CD4-positive, CD25-positive, alpha-beta regulatory T cell (primary cell): Measurements from ENCODE around the gene VTCN1. TPM values are rescaled to one million over a fixed set of nuclear protein-coding genes. Genes with fewer than 3 reads are reported as not detected.
A peak's percentile ranks its signal among the peaks of the same experiment; 100 is the strongest.

Source experiments
- ATAC-seq, 2 donors: fragments of 150-1000 bp; cut with Tn5 transposase; one replicate each; pipeline ENCODE4 v1.10.0; 2021; ENCODE audit warnings: low read depth in 2 of 2, moderate number of reproducible peaks in 2 of 2, moderate library complexity in 1 of 2
- DNase-seq, 3 donors: peaks; one replicate each; pipeline versions ENCODE4 v3.0.0 to v3.0.0-alpha.2; 2012 to 2022; ENCODE audit warnings: mixed read lengths in 1 of 3
- H3K27ac ChIP-seq: one replicate; pipeline ENCODE4 v1.7.0; 2013; ENCODE audit warnings: mild to moderate bottlenecking, low read length; ENCODE audit not compliant: insufficient read depth, poor library complexity, severe bottlenecking
- H3K27me3 ChIP-seq: one replicate; pipeline ENCODE4 v1.7.0; 2013; ENCODE audit warnings: low read length; ENCODE audit not compliant: control insufficient read depth, insufficient read depth
- H3K36me3 ChIP-seq: one replicate; pipeline ENCODE4 v1.7.0; 2013; ENCODE audit warnings: mild to moderate bottlenecking, low read length, moderate library complexity; ENCODE audit not compliant: control insufficient read depth, insufficient read depth
- H3K4me1 ChIP-seq: 2 replicates; pipeline ENCODE4 v1.7.0; 2013; ENCODE audit warnings: mild to moderate bottlenecking, low read length; ENCODE audit not compliant: insufficient read depth, control insufficient read depth, poor library complexity, severe bottlenecking
- H3K4me3 ChIP-seq: one replicate; pipeline ENCODE4 v1.7.0; 2013; ENCODE audit warnings: low read depth, mild to moderate bottlenecking, low read length, moderate library complexity
- H3K9me3 ChIP-seq, 2 experiments: 1 replicate in 1 of 2; 2 replicates in 1 of 2; pipeline ENCODE4 v1.7.0; 2013; ENCODE audit warnings: low read length in 2 of 2, mild to moderate bottlenecking in 1 of 2, moderate library complexity in 1 of 2; ENCODE audit not compliant: control insufficient read depth in 2 of 2
- H3K27ac Mint-ChIP-seq, 3 donors: one replicate each; pipeline ENCODE4 v1.8.0; 2020 to 2022; ENCODE audit warnings: mild to moderate bottlenecking in 3 of 3, mixed read lengths in 3 of 3, moderate library complexity in 2 of 3
- H3K27me3 Mint-ChIP-seq: one replicate; pipeline ENCODE4 v1.8.0; 2022; ENCODE audit warnings: mild to moderate bottlenecking, mixed read lengths
- H3K36me3 Mint-ChIP-seq: one replicate; pipeline ENCODE4 v1.8.0; 2020; ENCODE audit warnings: mixed read lengths
- H3K4me1 Mint-ChIP-seq, 4 donors: one replicate each; pipeline ENCODE4 v1.8.0; 2020 to 2022; ENCODE audit warnings: mixed read lengths in 4 of 4, mild to moderate bottlenecking in 1 of 4
- H3K4me3 Mint-ChIP-seq, 4 donors: one replicate each; pipeline ENCODE4 v1.8.0; 2020 to 2022; ENCODE audit warnings: mild to moderate bottlenecking in 4 of 4, mixed read lengths in 4 of 4, moderate library complexity in 3 of 4
- H3K9me3 Mint-ChIP-seq, 7 donors: one replicate each; pipeline ENCODE4 v1.8.0; 2020 to 2022; ENCODE audit warnings: mixed read lengths in 7 of 7, mild to moderate bottlenecking in 3 of 7, moderate library complexity in 2 of 7
- polyA plus RNA-seq, 4 donors: library from polyadenylated mRNA; unstranded; fragments of 300-500 nt; fragmentation: Illumina TruSeq; gene quantifications; one replicate each; pipeline ENCODE4 v1.2.3, GENCODE V29; 2021
- total RNA-seq: library from RNA; stranded (reverse); gene quantifications from one replicate; pipeline ENCODE4 v1.2.3, GENCODE V29; 2022

VTCN1 gene
- total and polyA plus RNA-seq, 5 donors from 2014 or later: not detected

- H3K27me3 Mint-ChIP-seq: peaks cover 4% of the 10 kb centered on the region
- H3K9me3 Mint-ChIP-seq: no peaks in the 10 kb centered on the region
- H3K36me3 Mint-ChIP-seq: no peaks in the 10 kb centered on the region
- H3K4me3 Mint-ChIP-seq: peak overlapping the region in 1 of 4 donors; percentile 19
- ATAC-seq: no peak
- Histone ChIP-seq H3K4me3 (no peak overlapping the region), H3K27me3 (no peaks in the 10 kb centered on the region), H3K9me3 (no peaks in the 10 kb centered on the region), H3K36me3 (no peaks in the 10 kb centered on the region), H3K4me1 (no peaks in the 10 kb centered on the region), H3K27ac (no peak overlapping the region)
- no peaks in the 10 kb centered on the region for H3K4me1 Mint-ChIP-seq
- no peak for DNase-seq
- no peak overlapping the region for H3K27ac Mint-ChIP-seq
Observed at GRCh38 chr1:117173691-117174090, 37.0 kb downstream of the VTCN1 start.

- Mint-ChIP-seq H3K27ac (no peak overlapping the region), H3K9me3 (no peaks in the 10 kb centered on the region), H3K36me3 (no peaks in the 10 kb centered on the region), H3K4me3 (peak overlapping the region in 1 of 4 donors; percentile 19), H3K27me3 (peaks cover 9% of the 10 kb centered on the region), H3K4me1 (no peaks in the 10 kb centered on the region)
- DNase-seq: no peak
- H3K27me3 ChIP-seq: no peaks in the 10 kb centered on the region
- no peaks in the 10 kb centered on the region for H3K4me1 ChIP-seq
- H3K27ac ChIP-seq: no peak overlapping the region
- no peak for ATAC-seq
- no peak overlapping the region for H3K4me3 ChIP-seq
- H3K36me3 ChIP-seq: no peaks in the 10 kb centered on the region
- no peaks in the 10 kb centered on the region for H3K9me3 ChIP-seq
Observed at GRCh38 chr1:117173006-117173405, 37.7 kb downstream of the VTCN1 start.

DNA sequence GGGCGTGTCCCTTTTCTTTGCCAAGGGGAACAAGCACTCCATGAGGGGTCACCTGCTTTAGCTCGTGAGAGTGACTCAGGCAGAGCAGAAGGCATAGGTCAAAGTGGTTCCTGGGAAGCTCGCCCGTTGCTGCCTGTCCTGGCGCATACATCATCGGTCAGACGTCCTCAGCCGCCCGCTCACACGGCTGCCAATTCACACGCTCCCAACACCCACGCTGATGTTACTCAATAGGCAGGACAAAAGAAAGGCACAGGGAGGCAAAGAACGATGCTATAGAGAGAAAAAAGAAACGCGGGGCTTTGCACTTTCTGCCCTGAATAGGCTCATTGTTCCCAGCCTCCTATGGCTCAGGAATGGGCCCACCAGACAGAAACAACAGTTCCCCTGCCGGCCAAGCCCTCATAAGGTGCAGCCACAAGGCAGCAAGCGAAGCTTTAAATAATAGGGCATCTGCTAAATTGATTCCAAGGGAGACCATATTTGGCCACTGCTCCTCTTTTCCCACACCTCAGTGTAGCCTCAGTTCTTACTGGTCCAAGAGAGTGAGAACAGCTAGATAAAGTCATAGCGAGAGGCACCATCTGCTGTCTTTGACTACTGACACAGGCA is 38.7 kb downstream of the VTCN1 start:
- no peak for ATAC-seq
- Mint-ChIP-seq H3K4me3 (no peak overlapping the region), H3K27me3 (peaks cover 17% of the 10 kb centered on the region)

GRCh38 chr1:117169871-117170596 is 40.7 kb downstream of the VTCN1 start:
- H3K4me1 ChIP-seq: no peaks in the 10 kb centered on the region
- no peak overlapping the region for H3K4me3 ChIP-seq
- no peak overlapping the region for H3K4me3 Mint-ChIP-seq
- ATAC-seq (no peak), DNase-seq (no peak)
- H3K4me1 Mint-ChIP-seq: no peaks in the 10 kb centered on the region
- H3K36me3 Mint-ChIP-seq: no peaks in the 10 kb centered on the region
- H3K9me3 Mint-ChIP-seq: peaks cover 0 to 2% (median 0%) of the 10 kb centered on the region in 7 donors
- H3K27me3 ChIP-seq: peaks cover 2% of the 10 kb centered on the region
- H3K9me3 ChIP-seq: no peaks in the 10 kb centered on the region
- H3K36me3 ChIP-seq: no peaks in the 10 kb centered on the region
- peaks cover 21% of the 10 kb centered on the region for H3K27me3 Mint-ChIP-seq
- no peak overlapping the region for H3K27ac ChIP-seq
- no peak overlapping the region for H3K27ac Mint-ChIP-seq

More for the DNA sequence above, 38.7 kb downstream of the VTCN1 start:
- Histone ChIP-seq H3K27ac (no peak overlapping the region), H3K4me1 (no peaks in the 10 kb centered on the region), H3K36me3 (no peaks in the 10 kb centered on the region), H3K27me3 (no peaks in the 10 kb centered on the region), H3K4me3 (no peak overlapping the region), H3K9me3 (no peaks in the 10 kb centered on the region)
- Mint-ChIP-seq H3K4me1 (no peaks in the 10 kb centered on the region), H3K27ac (no peak overlapping the region), H3K36me3 (no peaks in the 10 kb centered on the region), H3K9me3 (no peaks in the 10 kb centered on the region)
- no peak for DNase-seq

GRCh38 chr1:117167402-117167801 is 43.3 kb downstream of the VTCN1 start:
- H3K9me3 ChIP-seq: no peaks in the 10 kb centered on the region
- no peaks in the 10 kb centered on the region for H3K4me1 ChIP-seq
- peaks cover 6% of the 10 kb centered on the region for H3K27me3 ChIP-seq
- H3K4me3 ChIP-seq: no peak overlapping the region
- no peak overlapping the region for H3K4me3 Mint-ChIP-seq
- DNase-seq: no peak
- peaks cover 28% of the 10 kb centered on the region for H3K27me3 Mint-ChIP-seq
- H3K9me3 Mint-ChIP-seq: peaks cover 0 to 2% (median 0%) of the 10 kb centered on the region in 7 donors
- no peaks in the 10 kb centered on the region for H3K36me3 ChIP-seq
- H3K27ac Mint-ChIP-seq: no peak overlapping the region
- H3K4me1 Mint-ChIP-seq: no peaks in the 10 kb centered on the region
- no peak for ATAC-seq
- H3K27ac ChIP-seq: no peak overlapping the region
- no peaks in the 10 kb centered on the region for H3K36me3 Mint-ChIP-seq

- Mint-ChIP-seq H3K9me3 (peaks cover 0 to 2% (median 0%) of the 10 kb centered on the region in 7 donors), H3K4me3 (no peak overlapping the region), H3K27ac (no peak overlapping the region), H3K27me3 (peaks cover 39% of the 10 kb centered on the region), H3K36me3 (no peaks in the 10 kb centered on the region), H3K4me1 (no peaks in the 10 kb centered on the region)
- Histone ChIP-seq H3K27me3 (peaks cover 12% of the 10 kb centered on the region), H3K4me3 (no peak overlapping the region), H3K27ac (no peak overlapping the region), H3K4me1 (no peaks in the 10 kb centered on the region), H3K36me3 (no peaks in the 10 kb centered on the region), H3K9me3 (no peaks in the 10 kb centered on the region)
- no peak for DNase-seq
- ATAC-seq: no peak
Observed at GRCh38 chr1:117166076-117166475, 44.7 kb downstream of the VTCN1 start.

GRCh38 chr1:117164209-117164608 is 46.5 kb downstream of the VTCN1 start:
- H3K27me3 Mint-ChIP-seq: peaks cover 45% of the 10 kb centered on the region
- no peaks in the 10 kb centered on the region for H3K36me3 Mint-ChIP-seq
- no peak for DNase-seq
- no peaks in the 10 kb centered on the region for H3K4me1 Mint-ChIP-seq
- peaks cover 0 to 3% (median 0%) of the 10 kb centered on the region in 7 donors for H3K9me3 Mint-ChIP-seq
- H3K4me3 ChIP-seq: no peak overlapping the region
- no peak overlapping the region for H3K27ac Mint-ChIP-seq
- ATAC-seq: no peak
- no peaks in the 10 kb centered on the region for H3K9me3 ChIP-seq
- H3K36me3 ChIP-seq: no peaks in the 10 kb centered on the region
- H3K27ac ChIP-seq: no peak overlapping the region
- no peaks in the 10 kb centered on the region for H3K4me1 ChIP-seq
- H3K27me3 ChIP-seq: peaks cover 19% of the 10 kb centered on the region
- no peak overlapping the region for H3K4me3 Mint-ChIP-seq

- H3K9me3 Mint-ChIP-seq: peaks cover 0 to 3% (median 0%) of the 10 kb centered on the region in 7 donors
- H3K4me3 ChIP-seq: no peak overlapping the region
- ATAC-seq (no peak), DNase-seq (no peak)
- peaks cover 19% of the 10 kb centered on the region for H3K27me3 ChIP-seq
- H3K27me3 Mint-ChIP-seq: peaks cover 38% of the 10 kb centered on the region
- no peaks in the 10 kb centered on the region for H3K4me1 ChIP-seq
- no peaks in the 10 kb centered on the region for H3K9me3 ChIP-seq
- no peak overlapping the region for H3K4me3 Mint-ChIP-seq
- H3K36me3 Mint-ChIP-seq: no peaks in the 10 kb centered on the region
- no peaks in the 10 kb centered on the region for H3K36me3 ChIP-seq
- no peak overlapping the region for H3K27ac ChIP-seq
- H3K4me1 Mint-ChIP-seq: no peaks in the 10 kb centered on the region
- no peak overlapping the region for H3K27ac Mint-ChIP-seq
Observed at GRCh38 chr1:117162816-117163215, 47.9 kb downstream of the VTCN1 start.
